ENCODE data around the gene C20orf141. TPM values are rescaled to one million over a fixed set of nuclear protein-coding genes. Genes with fewer than 3 reads are reported as not detected.
"Not testable (repeated sequence)": the region's sequence is repeated elsewhere in the genome, so short reads cannot be mapped to it uniquely, and the experiment has no call there.

The C20orf141 gene
- total RNA-seq, 4 donors from 2014 or later: not detected

DNA sequence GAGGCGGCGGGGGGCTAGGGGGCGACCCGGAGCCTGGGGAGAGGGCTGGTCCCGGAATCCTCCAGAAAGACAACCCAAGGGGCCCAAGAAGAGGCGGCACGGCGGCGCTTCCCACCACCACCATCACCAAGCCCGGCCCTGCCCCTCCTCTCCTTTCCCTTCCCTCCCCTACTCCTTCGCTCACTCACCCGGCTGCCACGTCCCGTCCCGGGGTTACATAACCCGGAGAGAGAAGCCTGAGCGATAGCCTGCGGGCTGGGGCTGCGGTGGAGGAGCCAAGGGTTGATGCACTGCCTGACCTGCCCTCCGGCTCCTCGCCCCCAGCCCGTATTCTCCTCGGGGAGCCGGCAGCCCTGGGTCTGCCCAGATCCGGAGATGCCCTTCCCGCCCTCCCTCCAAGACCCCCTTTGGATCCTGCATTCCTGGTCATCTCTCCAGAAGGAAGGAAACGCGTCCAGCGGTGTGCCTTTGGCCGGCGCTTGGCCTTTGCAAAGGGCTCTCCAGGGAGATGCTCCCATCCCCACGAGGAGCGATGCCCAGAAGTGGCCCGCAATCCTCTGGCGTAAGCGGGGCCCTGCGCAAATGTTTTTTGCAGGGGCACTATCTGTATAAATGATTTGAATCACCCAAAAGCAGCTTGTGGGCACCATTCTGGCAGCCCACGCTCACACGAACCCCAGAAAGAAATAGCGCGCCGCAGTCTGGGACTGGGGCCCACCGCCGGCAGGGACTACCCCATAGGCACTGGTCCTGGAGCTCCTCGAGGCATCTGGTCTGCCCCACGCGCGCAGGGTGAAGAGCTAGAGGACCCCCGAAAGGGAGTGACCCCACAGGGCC, 9.7 kb upstream of the C20orf141 start:
- no peak for DNase-seq (ENCODE audit: low spot score in 2 of 2)
- 14 to 19% methylated on average over 36 to 46 of the region's 49 CpGs for WGBS, 2 donors
- TF ChIP-seq EP300 (IDR thresholded peaks at IDR 0.05) (no peak), POLR2A (IDR thresholded peaks at IDR 0.05) (no peak)
- TF ChIP-seq, protein P1, sequence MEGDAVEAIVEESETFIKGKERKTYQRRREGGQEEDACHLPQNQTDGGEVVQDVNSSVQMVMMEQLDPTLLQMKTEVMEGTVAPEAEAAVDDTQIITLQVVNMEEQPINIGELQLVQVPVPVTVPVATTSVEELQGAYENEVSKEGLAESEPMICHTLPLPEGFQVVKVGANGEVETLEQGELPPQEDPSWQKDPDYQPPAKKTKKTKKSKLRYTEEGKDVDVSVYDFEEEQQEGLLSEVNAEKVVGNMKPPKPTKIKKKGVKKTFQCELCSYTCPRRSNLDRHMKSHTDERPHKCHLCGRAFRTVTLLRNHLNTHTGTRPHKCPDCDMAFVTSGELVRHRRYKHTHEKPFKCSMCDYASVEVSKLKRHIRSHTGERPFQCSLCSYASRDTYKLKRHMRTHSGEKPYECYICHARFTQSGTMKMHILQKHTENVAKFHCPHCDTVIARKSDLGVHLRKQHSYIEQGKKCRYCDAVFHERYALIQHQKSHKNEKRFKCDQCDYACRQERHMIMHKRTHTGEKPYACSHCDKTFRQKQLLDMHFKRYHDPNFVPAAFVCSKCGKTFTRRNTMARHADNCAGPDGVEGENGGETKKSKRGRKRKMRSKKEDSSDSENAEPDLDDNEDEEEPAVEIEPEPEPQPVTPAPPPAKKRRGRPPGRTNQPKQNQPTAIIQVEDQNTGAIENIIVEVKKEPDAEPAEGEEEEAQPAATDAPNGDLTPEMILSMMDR (IDR thresholded peaks at IDR 0.05): no peak

DNA sequence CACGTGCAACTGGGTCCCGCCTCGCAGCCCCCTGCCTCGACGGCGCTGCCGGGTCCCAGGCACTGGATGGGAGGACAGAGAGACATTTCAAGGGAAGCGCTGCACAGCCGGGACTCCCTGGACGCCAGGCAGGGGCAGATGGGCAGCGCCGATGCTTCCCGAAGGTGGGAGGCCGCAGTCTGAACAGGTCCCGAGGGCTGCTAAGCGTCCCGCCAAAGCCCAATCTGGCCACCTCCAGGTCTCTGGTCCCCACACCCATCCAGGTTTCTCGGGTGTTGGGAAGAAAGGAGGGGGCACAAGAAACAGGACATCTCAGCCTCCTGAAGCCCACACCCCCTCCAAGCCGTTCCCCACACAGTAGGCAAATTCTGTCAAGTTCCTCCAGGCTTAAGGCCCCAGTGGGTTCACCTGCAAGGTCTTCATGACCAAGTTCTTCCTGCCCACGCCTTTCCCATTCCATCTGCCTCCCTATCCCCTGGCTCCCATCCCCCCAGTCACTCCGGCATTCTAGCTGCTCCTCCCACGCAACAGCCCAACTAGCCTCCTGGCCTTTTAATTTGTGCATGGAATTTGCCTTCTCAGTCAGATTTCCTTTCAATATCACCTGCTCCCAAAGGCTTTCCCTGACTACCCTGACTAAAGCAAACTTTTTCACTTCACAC, 9.0 kb upstream of the C20orf141 start:
- H3K4me1 ChIP-seq: peaks cover 0 to 21% (median 1%) of the 10 kb centered on the region in 4 donors
- no peaks in the 10 kb centered on the region for H3K36me3 ChIP-seq
- no peak overlapping the region for H3K4me3 ChIP-seq
- no peak overlapping the region for H3K27ac ChIP-seq
- WGBS, 2 donors: 25 to 37% methylated on average over 11 to 14 of the region's 22 CpGs
- TF ChIP-seq, protein P1 (IDR thresholded peaks at IDR 0.05): no peak
- TF ChIP-seq POLR2A (IDR thresholded peaks at IDR 0.05) (no peak), EP300 (IDR thresholded peaks at IDR 0.05) (no peak)
- H3K9me3 ChIP-seq: peaks cover 0 to 12% (median 0%) of the 10 kb centered on the region in 4 donors
- no peak for DNase-seq (ENCODE audit: low spot score in 2 of 2)
- peaks cover 0 to 81% of the 10 kb centered on the region in 2 donors for H3K27me3 ChIP-seq

More for the DNA sequence above, 9.7 kb upstream of the C20orf141 start:
- Histone ChIP-seq H3K36me3 (no peaks in the 10 kb centered on the region), H3K27ac (no peak overlapping the region), H3K27me3 (peaks cover 0 to 88% of the 10 kb centered on the region in 2 donors), H3K9me3 (peaks cover 0 to 4% (median 0%) of the 10 kb centered on the region in 4 donors), H3K4me1 (peaks cover 0 to 28% (median 4%) of the 10 kb centered on the region in 4 donors), H3K4me3 (no peak overlapping the region)

DNA sequence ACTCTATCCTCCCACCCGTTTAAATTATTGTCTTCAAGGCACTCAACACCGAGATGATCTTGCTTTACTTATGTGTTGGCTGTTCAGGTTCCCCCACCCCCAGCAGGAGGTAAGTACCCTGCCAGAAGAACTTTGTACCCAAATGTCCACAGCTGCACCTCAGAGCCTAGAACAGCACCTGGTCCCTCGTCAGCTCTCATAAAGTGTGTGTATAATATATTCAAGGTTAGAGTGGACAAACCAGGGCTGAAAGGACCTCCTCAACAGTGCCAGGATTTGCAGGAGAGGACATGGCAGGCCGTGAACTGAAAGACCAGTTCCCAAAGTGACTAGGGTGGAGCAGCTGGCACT, 8.5 kb upstream of the C20orf141 start:
- Histone ChIP-seq H3K36me3 (no peaks in the 10 kb centered on the region), H3K4me1 (peaks cover 0 to 16% (median 0%) of the 10 kb centered on the region in 4 donors), H3K27me3 (peaks cover 0 to 76% of the 10 kb centered on the region in 2 donors), H3K4me3 (no peak overlapping the region), H3K27ac (no peak overlapping the region), H3K9me3 (peaks cover 0 to 17% (median 0%) of the 10 kb centered on the region in 4 donors)
- TF ChIP-seq, protein P1 (IDR thresholded peaks at IDR 0.05): no peak
- TF ChIP-seq POLR2A (IDR thresholded peaks at IDR 0.05) (no peak), EP300 (IDR thresholded peaks at IDR 0.05) (no peak)
- WGBS, 2 donors: 47 to 51% methylated on average over 4 of the region's 4 CpGs
- no peak for DNase-seq (ENCODE audit: low spot score in 2 of 2)

DNA sequence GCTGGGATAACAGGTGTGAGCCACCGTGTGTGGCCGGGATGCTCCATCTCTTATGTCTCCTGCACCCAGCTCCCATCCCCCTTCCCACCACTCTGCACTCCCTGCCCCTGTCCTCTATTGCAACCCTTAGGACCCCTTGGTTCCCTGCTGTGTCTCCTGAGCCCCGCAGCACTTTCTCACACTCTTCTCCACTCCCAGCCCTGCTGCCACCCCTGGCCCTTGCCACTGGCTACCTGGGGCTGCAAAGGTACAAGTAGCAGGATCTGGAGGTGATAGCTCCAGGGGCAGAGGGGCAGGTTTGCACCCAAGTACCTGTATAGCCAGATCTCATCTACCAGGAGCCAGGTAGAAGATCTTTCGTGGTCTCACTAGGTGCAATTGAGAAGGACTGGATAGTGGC, 7.8 kb upstream of the C20orf141 start:
- H3K9me3 ChIP-seq: peaks cover 0 to 24% (median 3%) of the 10 kb centered on the region in 4 donors
- WGBS, 2 donors: 75 to 80% methylated on average over 3 to 4 of the region's 4 CpGs
- TF ChIP-seq, protein P1 (IDR thresholded peaks at IDR 0.05): no peak
- TF ChIP-seq EP300 (IDR thresholded peaks at IDR 0.05) (no peak), POLR2A (IDR thresholded peaks at IDR 0.05) (no peak)

DNA sequence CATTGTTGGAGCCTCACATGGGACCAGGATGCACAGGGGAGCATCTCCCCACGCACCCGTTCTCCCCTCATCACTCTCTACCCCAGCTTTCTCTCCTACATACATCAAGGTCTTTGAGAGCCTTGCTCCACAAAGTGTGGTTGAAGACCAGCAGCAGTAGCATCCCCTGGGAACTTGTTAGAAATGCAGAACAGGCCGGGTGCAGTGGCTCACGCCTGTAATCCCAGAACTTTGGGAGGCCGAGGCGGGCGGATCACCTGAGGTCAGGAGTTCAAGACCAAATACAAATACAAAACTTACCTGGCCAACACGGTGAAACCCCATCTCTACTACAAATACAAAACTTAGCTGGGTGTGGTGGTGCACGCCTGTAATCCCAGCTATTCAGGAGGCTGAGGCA, 6.9 kb upstream of the C20orf141 start:
- H3K27me3 ChIP-seq: peaks cover 0 to 60% of the 10 kb centered on the region in 2 donors
- H3K4me1 ChIP-seq: peaks cover 0 to 12% (median 0%) of the 10 kb centered on the region in 4 donors
- not testable (repeated sequence) for H3K27ac ChIP-seq; DNase-seq (ENCODE audit: low spot score in 2 of 2); H3K36me3 ChIP-seq; H3K4me3 ChIP-seq
- WGBS, 2 donors: 76 to 83% methylated on average over 7 to 9 of the region's 9 CpGs
- H3K9me3 ChIP-seq: peaks cover 0 to 32% (median 4%) of the 10 kb centered on the region in 4 donors

More for the DNA sequence above, 7.8 kb upstream of the C20orf141 start:
- Histone ChIP-seq H3K27me3 (peaks cover 0 to 69% of the 10 kb centered on the region in 2 donors), H3K36me3 (no peaks in the 10 kb centered on the region), H3K27ac (no peak overlapping the region), H3K4me3 (no peak overlapping the region), H3K4me1 (peaks cover 0 to 12% (median 0%) of the 10 kb centered on the region in 4 donors)
- no peak for DNase-seq (ENCODE audit: low spot score in 2 of 2)
